IMR-90 (cell line): ENCODE measurements around the gene RPS27L. TPM values are rescaled to one million over a fixed set of nuclear protein-coding genes. Genes with fewer than 3 reads are reported as not detected.

Experiments
- ATAC-seq: fragments of 200-7000 bp; cut with Tn5 transposase; 2 replicates; pipeline ENCODE4 v1.9.1; 2020; ENCODE audit warnings: low read depth, mild to moderate bottlenecking, moderate library complexity
- BruUV-seq: library from RNA; stranded (reverse); fragments of 400-500 nt; replicated peaks from 2 replicates; lab custom pipeline; 2021; lab: Mats Ljungman, UMichigan
- CTCF ChIA-PET: fragments of 300-600 bp; formaldehyde crosslinking; extraction: SDS; loops from one replicate; lab custom pipeline; 2021; ENCODE audit warnings: antibody characterized with exemption; lab: Yijun Ruan, JAX
- POLR2A ChIA-PET: fragments of 300-600 bp; sonication (Branson Sonifier 250); formaldehyde crosslinking; loops from one replicate; lab custom pipeline; 2022; ENCODE audit warnings: antibody characterized with exemption; ENCODE audit not compliant: unreplicated experiment; lab: Charles Lee
- DNase-seq: peaks from one replicate; pipeline ENCODE4 v3.0.0; 2013
- H2AFZ ChIP-seq: replicated peaks from 2 replicates; pipeline ENCODE3; 2013; ENCODE audit warnings: low read length, mild to moderate bottlenecking; ENCODE audit not compliant: poor library complexity
- H2AK5ac ChIP-seq: 2 replicates; pipeline ENCODE4 v1.6.1; 2013; ENCODE audit warnings: low read depth, low read length, inconsistent platforms
- H2AK9ac ChIP-seq: replicated peaks from 2 replicates; pipeline ENCODE3; 2013; ENCODE audit warnings: mild to moderate bottlenecking, low read depth, low read length, moderate library complexity; ENCODE audit not compliant: poor library complexity
- H2BK120ac ChIP-seq: 2 replicates; pipeline ENCODE4 v1.6.1; 2013; ENCODE audit warnings: low read depth, low read length, inconsistent platforms
- H2BK15ac ChIP-seq: 3 replicates; pipeline ENCODE4 v1.6.1; 2013; ENCODE audit warnings: low read depth, low read length, inconsistent platforms
- H2BK20ac ChIP-seq: 2 replicates; pipeline ENCODE4 v1.6.1; 2013; ENCODE audit warnings: low read depth, mild to moderate bottlenecking, inconsistent platforms, low read length, moderate library complexity
- H2BK5ac ChIP-seq: 2 replicates; pipeline ENCODE4 v1.6.1; 2013; ENCODE audit warnings: mild to moderate bottlenecking, low read depth, low read length, inconsistent platforms; ENCODE audit not compliant: poor library complexity, severe bottlenecking
- H3K14ac ChIP-seq: replicated peaks from 2 replicates; pipeline ENCODE4 v1.6.1; 2013; ENCODE audit warnings: low read depth, low read length, inconsistent platforms
- H3K18ac ChIP-seq: 2 replicates; pipeline ENCODE4 v1.6.1; 2013; ENCODE audit warnings: low read depth, low read length, control low read depth
- H3K23ac ChIP-seq: 2 replicates; pipeline ENCODE4 v1.6.1; 2013; ENCODE audit warnings: low read depth, low read length, inconsistent platforms
- H3K27ac ChIP-seq: 2 replicates; pipeline ENCODE4 v1.5.1; 2013; ENCODE audit warnings: mild to moderate bottlenecking, control low read depth, low read length; ENCODE audit not compliant: insufficient read depth
- H3K27me3 ChIP-seq: 2 replicates; pipeline ENCODE4 v1.6.1; 2013; ENCODE audit warnings: low read length; ENCODE audit not compliant: control insufficient read depth, insufficient read depth
- H3K36me3 ChIP-seq: 2 replicates; pipeline ENCODE4 v1.6.1; 2013; ENCODE audit warnings: low read length, mixed read lengths; ENCODE audit not compliant: control insufficient read depth, insufficient read depth
- H3K4ac ChIP-seq: 2 replicates; pipeline ENCODE4 v1.6.1; 2013; ENCODE audit warnings: low read depth, low read length, inconsistent platforms
- H3K4me1 ChIP-seq: 2 replicates; pipeline ENCODE4 v1.6.1; 2013; ENCODE audit warnings: low read length, mixed read lengths; ENCODE audit not compliant: control insufficient read depth, insufficient read depth
- H3K4me2 ChIP-seq: 2 replicates; pipeline ENCODE4 v1.6.1; 2013; ENCODE audit warnings: low read depth, mild to moderate bottlenecking, control low read depth, low read length, moderate library complexity
- H3K4me3 ChIP-seq: 2 replicates; pipeline ENCODE4 v1.5.1; 2013; ENCODE audit warnings: low read depth, mild to moderate bottlenecking, control low read depth, low read length, moderate library complexity; ENCODE audit not compliant: insufficient read depth
- H3K56ac ChIP-seq: 2 replicates; pipeline ENCODE4 v1.6.1; 2013; ENCODE audit warnings: low read length, inconsistent platforms; ENCODE audit not compliant: insufficient read depth; ENCODE audit errors: extremely low read depth
- H3K79me1 ChIP-seq, 2 experiments: 2 replicates each; pipeline ENCODE4 v1.6.1; 2013; ENCODE audit warnings: low read length in 2 of 2, inconsistent platforms in 1 of 2, low read depth in 1 of 2
- H3K9ac ChIP-seq: 2 replicates; pipeline ENCODE4 v1.6.1; 2013; ENCODE audit warnings: low read depth, low read length, control low read depth
- H3K9me1 ChIP-seq: 2 replicates; pipeline ENCODE4 v1.6.1; 2013; ENCODE audit warnings: low read length, inconsistent platforms; ENCODE audit not compliant: insufficient read depth
- H3K9me3 ChIP-seq: 2 replicates; pipeline ENCODE4 v1.6.1; 2013; ENCODE audit warnings: low read length; ENCODE audit not compliant: control insufficient read depth, insufficient read depth
- H4K20me1 ChIP-seq: 2 replicates; pipeline ENCODE4 v1.6.1; 2013; ENCODE audit warnings: low read length, inconsistent platforms; ENCODE audit not compliant: insufficient read depth
- H4K5ac ChIP-seq: 2 replicates; pipeline ENCODE4 v1.6.1; 2013; ENCODE audit warnings: mild to moderate bottlenecking, low read depth, low read length, control low read depth
- H4K8ac ChIP-seq, 2 experiments: 2 replicates each; pipeline ENCODE4 v1.6.1; 2013; ENCODE audit warnings: low read depth in 2 of 2, low read length in 2 of 2, control low read depth in 1 of 2, inconsistent platforms in 1 of 2
- H4K91ac ChIP-seq: 2 replicates; pipeline ENCODE4 v1.6.1; 2013; ENCODE audit warnings: low read depth, low read length, inconsistent platforms; ENCODE audit not compliant: insufficient read depth
- MAFK ChIP-seq: IDR thresholded peaks from 2 replicates; pipeline ENCODE4 v1.6.1; 2012; ENCODE audit warnings: low read depth, low read length, improper control_type of control experiment
- POLR2A ChIP-seq: IDR thresholded peaks from 2 replicates; pipeline ENCODE4 v1.6.1; 2012; ENCODE audit warnings: mild to moderate bottlenecking, low read depth, low read length
- RAD21 ChIP-seq: IDR thresholded peaks from 2 replicates; pipeline ENCODE4 v1.6.1; 2012; ENCODE audit warnings: low read length, improper control_type of control experiment
- SMC3 ChIP-seq: fragments of 150-350 bp; IDR thresholded peaks from 2 replicates; pipeline ENCODE4 v1.6.1; 2016; ENCODE audit warnings: low read depth, mild to moderate bottlenecking, antibody characterized with exemption, low read length, moderate library complexity
- whole genome bisulfite sequencing, 2 experiments: methylation state at CpG; one replicate each; pipeline versions ENCODE4 v1.1.5 to v1.1.7; 2013; ENCODE audit warnings: missing lambda C conversion rate in 2 of 2; ENCODE audit not compliant: insufficient read length in 1 of 2; ENCODE audit errors: extremely low coverage in 2 of 2; 5-methylcytosine and 5-hydroxymethylcytosine counted together
- dilution Hi-C: fragments of 300-500 bp; cut with HindIII; formaldehyde crosslinking; loops from one replicate; pipeline ENCODE4 v1.14.3; 2018; ENCODE audit warnings: low sequenced_read_pairs; ENCODE audit not compliant: unreplicated experiment
- in situ Hi-C: fragments of 300-500 bp; cut with MboI; formaldehyde crosslinking; loops from 3 replicates; pipeline ENCODE4 v1.14.3; 2019; ENCODE audit warnings: low sequenced_read_pairs, inconsistent platforms, mixed read lengths
- intact Hi-C: fragments of 100-400 bp; cut with micrococcal nuclease; formaldehyde crosslinking; loops from 2 replicates; pipeline ENCODE4 v1.10.0; 2022
- polyA plus RNA-seq, 3 experiments: library from polyadenylated mRNA; depleted of rRNA; stranded (reverse); fragments of >200 nt; gene quantifications; 2 replicates each; pipeline ENCODE4 v1.2.3, GENCODE V29; 2012; ENCODE audit warnings: low replicate concordance in 1 of 3
- total RNA-seq: library from RNA; depleted of rRNA; stranded (reverse); fragments of >200 nt; gene quantifications from 2 replicates; pipeline ENCODE4 v1.2.3, GENCODE V29; 2012

RPS27L gene
- total and polyA plus RNA-seq, 2 of the 4 experiments (the other 2 are of a cell fraction) = 53.1 to 302 TPM

DNA sequence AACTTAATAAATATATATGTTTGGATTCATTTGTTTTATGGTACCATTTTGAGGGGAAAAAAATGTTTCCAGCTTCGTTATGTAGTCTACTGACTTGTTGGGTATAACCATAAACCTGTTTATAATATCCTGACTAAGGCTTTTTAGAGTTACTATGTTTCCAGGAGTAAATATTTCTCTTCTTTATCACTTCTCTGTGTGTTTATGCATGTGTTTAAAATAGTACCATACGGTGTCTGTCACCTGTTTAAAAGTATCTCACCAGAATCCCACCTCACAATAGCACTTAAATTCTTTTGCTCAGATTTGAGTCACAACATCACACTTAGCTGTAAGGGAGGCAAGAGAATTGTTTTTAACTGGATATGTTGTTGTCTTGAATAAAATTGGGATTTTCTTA, 20.5 kb downstream of the RPS27L start:
- H4K5ac ChIP-seq = peak overlapping the region; percentile 50; the same call in 1 of the 2 replicates
- H3K4me2 ChIP-seq = no peak overlapping the region
- no TSS peak for BruUV-seq
- peak overlapping the region; percentile 8; the same call in 1 of the 2 replicates for H3K23ac ChIP-seq
- H3K36me3 ChIP-seq = peaks cover 8% of the 10 kb centered on the region
- H4K91ac ChIP-seq = peak overlapping the region; percentile 17; the same call in 1 of the 2 replicates
- H2AK9ac ChIP-seq = no peak overlapping the region
- H3K27ac ChIP-seq = peak overlapping the region; percentile 33; the same call in 1 of the 2 replicates
- H2BK5ac ChIP-seq = peak overlapping the region; percentile 97
- dilution Hi-C loops (no loop called here), in situ Hi-C loops (no loop called here), intact Hi-C loops (no loop called here)
- ChIA-PET POLR2A (no interaction called here), CTCF (no interaction called here)
- peak overlapping the region; percentile 66; the same call in 1 of the 2 replicates for H3K18ac ChIP-seq
- no peak for ATAC-seq
- no peaks in the 10 kb centered on the region for H3K9me3 ChIP-seq
- H2AFZ ChIP-seq = no peak overlapping the region
- peak overlapping the region; percentile 5; the same call in 1 of the 2 replicates for H2AK5ac ChIP-seq
- peaks cover 14 to 46% of the 10 kb centered on the region in 2 experiments for H3K79me1 ChIP-seq
- no peaks in the 10 kb centered on the region for H3K27me3 ChIP-seq
- no CpG with 5 or more reads among the region's 2 CpGs for WGBS, 2 experiments
- H3K14ac ChIP-seq = 0 out of 2 replicates have a peak overlapping the region, but pooled peaks have one; percentile 10
- H4K20me1 ChIP-seq = no peaks in the 10 kb centered on the region
- peak overlapping the region; percentile 57; the same call in 1 of the 3 replicates for H2BK15ac ChIP-seq
- no peak overlapping the region for H3K9ac ChIP-seq
- H2BK20ac ChIP-seq = peak overlapping the region; percentile 40; the same call in 1 of the 2 replicates
- peak overlapping the region; percentile 11; the same call in 1 of the 2 replicates for H3K4ac ChIP-seq
- TF ChIP-seq POLR2A (no peak), MAFK (peak; percentile 59), SMC3 (no peak), RAD21 (no peak)
- no peak overlapping the region for H3K56ac ChIP-seq
- DNase-seq = peak; percentile 33
- peaks cover 16% of the 10 kb centered on the region for H3K4me1 ChIP-seq
- peaks cover 6% of the 10 kb centered on the region for H3K9me1 ChIP-seq
- no peak overlapping the region for H3K4me3 ChIP-seq
- H2BK120ac ChIP-seq = peak overlapping the region; percentile 56; the same call in 1 of the 2 replicates
- peak overlapping the region in 1 of 2 experiments; percentile 73; a peak in 2 of 4 replicates for H4K8ac ChIP-seq
